Measurements from ENCODE around the gene ASPSCR1.

The ASPSCR1 gene

DNA sequence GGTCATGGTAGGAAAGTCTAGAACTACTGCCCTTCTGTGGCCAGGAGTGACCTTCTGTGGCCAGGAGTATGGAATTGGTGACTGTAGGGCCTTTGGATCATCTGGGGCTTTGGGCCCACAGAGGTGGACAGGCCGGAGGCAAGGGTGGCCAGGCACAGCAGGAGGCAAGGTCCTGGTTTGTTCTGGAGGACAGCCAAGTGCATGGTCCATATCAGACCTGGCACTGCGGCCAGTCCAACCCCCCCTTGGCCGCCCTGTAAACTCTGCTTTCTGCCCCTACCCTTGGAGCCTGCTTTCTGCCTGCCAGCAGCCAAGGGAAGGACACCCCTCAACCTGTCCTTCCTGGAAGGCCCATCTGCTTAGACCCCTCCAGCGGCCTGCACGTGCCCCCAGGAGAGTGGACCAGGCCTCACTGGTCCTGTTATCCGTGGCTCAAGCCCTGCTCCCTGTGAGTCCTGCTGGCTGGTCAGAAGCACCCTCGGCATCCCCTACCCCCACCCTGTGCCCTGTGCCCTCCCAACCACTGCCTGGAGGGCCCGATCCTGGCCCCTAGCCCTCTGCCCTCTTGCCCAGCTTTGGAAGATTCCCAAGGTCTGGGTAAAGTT is 62.4 kb downstream of the ASPSCR1 start:
- peaks cover 25% of the 10 kb centered on the region for H3K4me1 ChIP-seq (ENCODE audit: control insufficient read depth, insufficient read depth, low read length)
- H3K4me3 ChIP-seq (ENCODE audit: low read length in 2 of 2) = no peak overlapping the region
- H3K9ac ChIP-seq (ENCODE audit: low read length in 2 of 2) = no peak overlapping the region
- H3K27me3 ChIP-seq (ENCODE audit: control insufficient read depth in 1 of 2, insufficient read depth in 2 of 2, low read length in 2 of 2) = no peaks in the 10 kb centered on the region
- no peak overlapping the region for H3K27ac ChIP-seq (ENCODE audit: low read length)
- H3K9me3 ChIP-seq (ENCODE audit: control insufficient read depth in 2 of 2, low read length in 2 of 2) = no peaks in the 10 kb centered on the region
- H3K36me3 ChIP-seq (ENCODE audit: control insufficient read depth in 2 of 2, insufficient read depth in 2 of 2, low read length in 2 of 2) = no peaks in the 10 kb centered on the region

DNA sequence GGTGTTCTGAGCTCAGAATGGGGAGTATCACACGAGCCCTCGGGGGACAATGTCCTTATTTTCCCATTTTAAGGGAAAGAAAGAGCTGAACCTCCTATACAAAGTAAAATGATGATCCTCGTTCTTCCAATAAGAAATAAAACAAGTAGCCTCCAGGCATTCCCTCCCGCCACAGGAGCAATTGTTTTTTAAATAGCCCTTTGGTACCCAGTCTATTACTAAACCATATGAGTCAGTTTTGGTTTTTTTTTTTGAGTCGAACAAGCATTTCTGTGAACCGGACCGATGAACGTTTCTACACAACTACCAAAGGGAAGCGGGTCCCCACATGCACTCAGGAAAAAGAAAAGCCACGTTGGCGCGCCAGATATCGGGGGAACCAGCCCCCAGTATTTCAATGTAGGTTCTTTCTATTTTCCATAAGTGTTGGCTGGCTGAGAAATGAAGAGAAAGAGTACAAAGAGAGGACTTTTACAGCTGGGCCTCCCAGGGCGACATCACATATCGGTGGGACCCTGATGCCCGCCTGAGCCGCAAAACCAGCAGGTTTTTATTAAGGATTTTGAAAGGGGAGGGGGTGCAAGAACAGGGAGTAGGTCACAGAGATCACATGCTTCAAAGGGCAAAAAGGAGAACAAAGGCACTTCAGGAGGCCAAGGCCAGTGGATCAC is 63.9 kb downstream of the ASPSCR1 start:
- peaks cover 17% of the 10 kb centered on the region for H3K4me1 ChIP-seq (ENCODE audit: control insufficient read depth, insufficient read depth, low read length)
- H3K4me3 ChIP-seq (ENCODE audit: low read length in 2 of 2) = no peak overlapping the region
- H3K9me3 ChIP-seq (ENCODE audit: control insufficient read depth in 2 of 2, low read length in 2 of 2) = no peaks in the 10 kb centered on the region
- no peak overlapping the region for H3K9ac ChIP-seq (ENCODE audit: low read length in 2 of 2)
- H3K27ac ChIP-seq (ENCODE audit: low read length) = no peak overlapping the region
- no peaks in the 10 kb centered on the region for H3K27me3 ChIP-seq (ENCODE audit: control insufficient read depth in 1 of 2, insufficient read depth in 2 of 2, low read length in 2 of 2)
- H3K36me3 ChIP-seq (ENCODE audit: control insufficient read depth in 2 of 2, insufficient read depth in 2 of 2, low read length in 2 of 2) = no peaks in the 10 kb centered on the region

DNA sequence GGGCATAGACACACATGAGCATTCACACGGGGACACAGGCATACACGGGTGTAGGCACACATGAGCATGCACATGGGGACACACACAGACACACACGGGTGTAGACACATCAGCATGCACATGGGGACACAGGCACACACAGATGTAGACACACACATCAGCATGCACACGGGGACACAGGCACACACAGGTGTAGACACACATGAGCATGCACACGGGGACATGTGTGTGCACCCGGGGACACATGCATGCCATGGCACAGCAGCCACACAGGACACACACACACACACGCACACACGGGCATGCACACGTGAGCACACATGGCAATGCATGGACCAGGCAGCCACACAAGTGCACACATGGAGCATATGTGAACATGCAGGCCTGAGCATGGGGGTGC is 65.2 kb downstream of the ASPSCR1 start:
- Histone ChIP-seq H3K9me3 (ENCODE audit: control insufficient read depth in 2 of 2, low read length in 2 of 2) (no peaks in the 10 kb centered on the region), H3K27ac (ENCODE audit: low read length) (no peak overlapping the region), H3K36me3 (ENCODE audit: control insufficient read depth in 2 of 2, insufficient read depth in 2 of 2, low read length in 2 of 2) (peaks cover 4 to 6% of the 10 kb centered on the region in 2 donors), H3K4me3 (ENCODE audit: low read length in 2 of 2) (no peak overlapping the region), H3K4me1 (ENCODE audit: control insufficient read depth, insufficient read depth, low read length) (peaks cover 4% of the 10 kb centered on the region), H3K27me3 (ENCODE audit: control insufficient read depth in 1 of 2, insufficient read depth in 2 of 2, low read length in 2 of 2) (no peaks in the 10 kb centered on the region), H3K9ac (ENCODE audit: low read length in 2 of 2) (no peak overlapping the region)

DNA sequence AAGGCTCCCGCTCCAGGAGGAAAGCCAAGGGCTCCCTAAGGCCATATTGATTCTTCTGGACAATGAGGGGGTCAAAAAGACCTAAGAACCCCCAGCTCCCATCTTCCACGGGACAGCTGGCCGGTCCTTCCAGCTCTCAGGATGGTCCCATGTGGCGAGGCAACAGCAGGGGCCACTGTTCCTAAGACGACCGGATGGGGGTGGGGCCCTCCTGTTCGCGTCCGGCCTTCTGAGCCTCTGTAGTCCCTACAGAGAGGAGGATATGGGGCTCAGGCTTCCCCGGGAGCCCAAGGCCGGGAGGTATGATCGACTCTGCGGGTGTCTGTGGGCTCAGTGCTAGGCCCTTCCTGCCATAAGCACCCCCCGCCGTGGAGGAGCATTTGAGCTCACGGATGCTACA is 66.1 kb downstream of the ASPSCR1 start:
- Histone ChIP-seq H3K9ac (ENCODE audit: low read length in 2 of 2) (no peak overlapping the region), H3K4me1 (ENCODE audit: control insufficient read depth, insufficient read depth, low read length) (no peaks in the 10 kb centered on the region), H3K27ac (ENCODE audit: low read length) (no peak overlapping the region), H3K4me3 (ENCODE audit: low read length in 2 of 2) (no peak overlapping the region), H3K27me3 (ENCODE audit: control insufficient read depth in 1 of 2, insufficient read depth in 2 of 2, low read length in 2 of 2) (no peaks in the 10 kb centered on the region), H3K36me3 (ENCODE audit: control insufficient read depth in 2 of 2, insufficient read depth in 2 of 2, low read length in 2 of 2) (peaks cover 7 to 8% of the 10 kb centered on the region in 2 donors), H3K9me3 (ENCODE audit: control insufficient read depth in 2 of 2, low read length in 2 of 2) (no peaks in the 10 kb centered on the region)

DNA sequence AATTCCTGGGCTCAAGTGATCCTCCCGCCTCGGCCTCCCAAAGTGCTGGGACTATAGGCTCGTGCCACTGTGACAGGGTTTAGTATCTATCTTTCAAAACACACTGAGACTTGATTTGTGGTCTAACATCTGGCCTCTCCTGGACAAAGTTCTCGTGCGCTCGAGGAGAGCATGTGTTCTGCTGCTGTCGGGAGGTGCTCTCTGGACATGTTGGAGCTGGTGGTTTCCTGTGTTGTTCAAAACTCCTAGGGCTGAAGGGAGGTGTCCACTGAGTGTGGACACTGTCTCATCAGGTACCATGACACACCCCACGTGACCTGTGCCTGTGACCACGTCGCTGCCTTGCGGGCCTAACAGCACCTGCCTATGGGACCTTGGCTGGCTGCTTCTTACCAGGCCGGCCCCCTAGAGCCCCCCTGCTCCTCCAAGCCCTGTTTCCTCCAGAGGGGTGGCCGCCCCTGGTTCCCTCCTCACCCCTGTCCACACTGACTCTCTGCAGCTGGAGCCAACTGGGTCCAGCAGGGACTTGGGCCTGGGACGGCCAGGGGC is 68.6 kb downstream of the ASPSCR1 start:
- peaks cover 7 to 14% of the 10 kb centered on the region in 2 donors for H3K36me3 ChIP-seq (ENCODE audit: control insufficient read depth in 2 of 2, insufficient read depth in 2 of 2, low read length in 2 of 2)
- H3K9ac ChIP-seq (ENCODE audit: low read length in 2 of 2) = no peak overlapping the region
- no peaks in the 10 kb centered on the region for H3K9me3 ChIP-seq (ENCODE audit: control insufficient read depth in 2 of 2, low read length in 2 of 2)
- H3K4me1 ChIP-seq (ENCODE audit: control insufficient read depth, insufficient read depth, low read length) = peaks cover 13% of the 10 kb centered on the region
- H3K27me3 ChIP-seq (ENCODE audit: control insufficient read depth in 1 of 2, insufficient read depth in 2 of 2, low read length in 2 of 2) = no peaks in the 10 kb centered on the region
- no peak overlapping the region for H3K4me3 ChIP-seq (ENCODE audit: low read length in 2 of 2)
- no peak overlapping the region for H3K27ac ChIP-seq (ENCODE audit: low read length)

DNA sequence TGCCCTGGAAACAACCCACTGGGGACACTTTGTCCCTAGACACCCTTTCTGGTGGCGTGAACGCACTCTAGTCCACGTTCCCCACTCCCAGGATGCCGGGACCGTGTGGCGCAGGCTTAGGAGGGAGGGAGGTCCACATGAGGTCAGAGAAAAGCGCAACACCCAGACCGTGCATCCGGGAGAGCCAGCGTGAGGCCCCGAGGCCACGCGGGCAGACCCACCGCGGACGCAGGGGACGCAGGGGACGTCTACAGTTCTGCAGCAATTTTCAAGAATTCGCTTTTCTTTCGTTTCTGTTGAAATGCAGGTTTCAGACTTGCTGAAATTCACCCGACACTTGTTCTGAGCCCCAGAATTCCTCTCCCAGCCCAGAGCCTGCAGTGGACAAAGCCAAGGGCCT is 69.5 kb downstream of the ASPSCR1 start:
- Histone ChIP-seq H3K27me3 (ENCODE audit: control insufficient read depth in 1 of 2, insufficient read depth in 2 of 2, low read length in 2 of 2) (no peaks in the 10 kb centered on the region), H3K27ac (ENCODE audit: low read length) (no peak overlapping the region), H3K9ac (ENCODE audit: low read length in 2 of 2) (no peak overlapping the region), H3K4me1 (ENCODE audit: control insufficient read depth, insufficient read depth, low read length) (peaks cover 14% of the 10 kb centered on the region), H3K36me3 (ENCODE audit: control insufficient read depth in 2 of 2, insufficient read depth in 2 of 2, low read length in 2 of 2) (peaks cover 7 to 14% of the 10 kb centered on the region in 2 donors), H3K9me3 (ENCODE audit: control insufficient read depth in 2 of 2, low read length in 2 of 2) (no peaks in the 10 kb centered on the region), H3K4me3 (ENCODE audit: low read length in 2 of 2) (no peak overlapping the region)

DNA sequence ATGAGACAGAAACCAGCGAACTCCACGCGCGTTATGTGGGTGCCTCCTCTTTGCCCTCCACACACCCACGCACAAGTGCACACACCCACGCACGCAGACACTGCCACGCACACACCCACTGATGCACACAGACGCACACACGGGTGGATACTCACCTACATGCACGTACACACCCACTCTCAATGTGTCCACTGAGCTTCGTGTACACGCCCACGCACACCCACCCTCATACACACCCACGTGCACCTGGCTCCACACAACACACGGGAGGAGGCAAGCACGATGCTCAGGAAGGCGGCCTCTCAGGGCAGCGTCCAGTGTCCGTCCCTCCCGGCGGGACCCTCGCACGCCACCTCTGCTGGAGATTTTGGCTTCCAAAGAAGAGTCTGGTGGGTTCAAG is 70.0 kb downstream of the ASPSCR1 start:
- Histone ChIP-seq H3K27ac (ENCODE audit: low read length) (no peak overlapping the region), H3K4me1 (ENCODE audit: control insufficient read depth, insufficient read depth, low read length) (peaks cover 17% of the 10 kb centered on the region), H3K9ac (ENCODE audit: low read length in 2 of 2) (no peak overlapping the region)

DNA sequence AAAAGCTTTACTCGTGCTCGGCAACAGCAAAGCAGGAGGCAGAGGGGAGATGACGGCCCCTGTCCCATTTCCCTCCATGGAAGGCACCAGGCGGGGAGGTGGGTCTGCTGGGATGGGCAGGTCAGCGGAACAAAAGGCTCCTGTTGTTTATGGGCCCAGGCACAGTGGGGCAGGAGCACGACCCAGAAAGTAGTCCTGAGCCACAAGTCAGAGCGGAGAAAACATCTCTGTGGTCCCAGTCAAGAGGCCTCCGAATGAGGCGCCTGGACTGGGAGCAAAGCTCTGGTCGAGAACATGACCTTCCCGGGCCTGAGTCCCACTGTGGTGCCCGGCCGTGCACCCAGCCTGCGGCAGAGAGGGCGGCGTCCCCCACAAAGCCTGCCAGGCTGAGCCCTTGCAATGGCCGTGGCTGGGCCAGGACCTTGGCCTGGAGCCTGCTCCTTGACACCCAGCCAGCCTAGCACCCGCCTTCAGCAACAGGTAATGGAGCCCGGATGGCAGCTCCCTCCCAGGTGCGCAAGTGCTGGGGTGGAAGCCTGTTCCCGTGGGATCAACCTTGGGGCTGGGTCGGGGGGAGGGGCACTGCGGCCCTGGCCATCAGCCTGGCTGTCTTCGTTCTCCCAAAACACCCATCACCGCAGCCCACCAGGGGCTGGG is 70.6 kb downstream of the ASPSCR1 start:
- H3K36me3 ChIP-seq (ENCODE audit: control insufficient read depth in 2 of 2, insufficient read depth in 2 of 2, low read length in 2 of 2) = peaks cover 7 to 14% of the 10 kb centered on the region in 2 donors
- H3K9me3 ChIP-seq (ENCODE audit: control insufficient read depth in 2 of 2, low read length in 2 of 2) = no peaks in the 10 kb centered on the region
- H3K4me3 ChIP-seq (ENCODE audit: low read length in 2 of 2) = no peak overlapping the region
- no peak overlapping the region for H3K27ac ChIP-seq (ENCODE audit: low read length)
- no peaks in the 10 kb centered on the region for H3K27me3 ChIP-seq (ENCODE audit: control insufficient read depth in 1 of 2, insufficient read depth in 2 of 2, low read length in 2 of 2)
- H3K9ac ChIP-seq (ENCODE audit: low read length in 2 of 2) = no peak overlapping the region
- peaks cover 24% of the 10 kb centered on the region for H3K4me1 ChIP-seq (ENCODE audit: control insufficient read depth, insufficient read depth, low read length)

More for the DNA sequence above, 70.0 kb downstream of the ASPSCR1 start:
- peaks cover 7 to 14% of the 10 kb centered on the region in 2 donors for H3K36me3 ChIP-seq (ENCODE audit: control insufficient read depth in 2 of 2, insufficient read depth in 2 of 2, low read length in 2 of 2)
- no peaks in the 10 kb centered on the region for H3K27me3 ChIP-seq (ENCODE audit: control insufficient read depth in 1 of 2, insufficient read depth in 2 of 2, low read length in 2 of 2)
- no peaks in the 10 kb centered on the region for H3K9me3 ChIP-seq (ENCODE audit: control insufficient read depth in 2 of 2, low read length in 2 of 2)
- H3K4me3 ChIP-seq (ENCODE audit: low read length in 2 of 2) = no peak overlapping the region

DNA sequence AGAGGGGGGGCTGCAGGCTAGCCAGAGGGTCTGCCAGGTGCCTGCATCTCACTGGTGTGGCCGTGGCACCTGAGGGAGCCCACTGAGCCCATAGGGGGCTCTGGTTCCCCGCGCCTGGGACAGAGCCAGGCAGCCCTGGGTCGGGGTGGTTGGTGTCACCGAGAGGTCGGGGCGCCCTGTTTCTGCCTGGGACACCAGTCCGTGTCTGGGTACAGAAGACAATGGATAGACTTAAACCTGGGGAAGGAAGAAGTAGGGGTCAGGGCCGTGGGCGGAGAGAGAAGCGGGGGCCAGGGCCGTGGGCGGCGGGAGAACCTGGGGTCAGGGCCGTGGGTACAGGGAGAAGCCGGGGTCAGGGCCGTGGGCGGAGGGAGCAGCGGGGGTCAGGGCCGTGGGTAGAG is 71.1 kb downstream of the ASPSCR1 start:
- Histone ChIP-seq H3K36me3 (ENCODE audit: control insufficient read depth in 2 of 2, insufficient read depth in 2 of 2, low read length in 2 of 2) (peaks cover 7 to 14% of the 10 kb centered on the region in 2 donors), H3K9me3 (ENCODE audit: control insufficient read depth in 2 of 2, low read length in 2 of 2) (no peaks in the 10 kb centered on the region), H3K27me3 (ENCODE audit: control insufficient read depth in 1 of 2, insufficient read depth in 2 of 2, low read length in 2 of 2) (no peaks in the 10 kb centered on the region), H3K4me3 (ENCODE audit: low read length in 2 of 2) (no peak overlapping the region), H3K9ac (ENCODE audit: low read length in 2 of 2) (no peak overlapping the region), H3K4me1 (ENCODE audit: control insufficient read depth, insufficient read depth, low read length) (peaks cover 29% of the 10 kb centered on the region), H3K27ac (ENCODE audit: low read length) (no peak overlapping the region)

DNA sequence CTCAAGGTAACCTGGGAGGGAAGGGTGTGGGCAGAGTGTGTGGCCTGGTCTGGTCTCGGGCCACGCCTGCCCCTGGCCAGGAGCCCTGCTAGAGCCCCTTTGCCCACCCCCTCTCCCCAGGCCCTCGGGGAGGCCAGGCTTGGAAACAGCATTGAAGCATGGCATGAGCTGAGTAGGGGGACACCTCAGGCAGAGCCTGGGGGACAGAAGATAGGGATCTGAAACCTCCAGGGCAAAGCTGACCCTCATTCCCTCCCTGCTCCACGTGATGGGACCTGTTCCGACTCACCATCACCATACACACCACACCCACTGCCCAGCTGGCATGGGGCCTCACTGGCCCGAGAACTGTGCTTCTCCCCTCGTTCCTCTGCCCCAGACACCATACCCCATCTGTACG is 71.7 kb downstream of the ASPSCR1 start:
- no peak overlapping the region for H3K9ac ChIP-seq (ENCODE audit: low read length in 2 of 2)
- H3K27me3 ChIP-seq (ENCODE audit: control insufficient read depth in 1 of 2, insufficient read depth in 2 of 2, low read length in 2 of 2) = no peaks in the 10 kb centered on the region
- peaks cover 33% of the 10 kb centered on the region for H3K4me1 ChIP-seq (ENCODE audit: control insufficient read depth, insufficient read depth, low read length)
- no peak overlapping the region for H3K27ac ChIP-seq (ENCODE audit: low read length)
- no peak overlapping the region for H3K4me3 ChIP-seq (ENCODE audit: low read length in 2 of 2)
- no peaks in the 10 kb centered on the region for H3K9me3 ChIP-seq (ENCODE audit: control insufficient read depth in 2 of 2, low read length in 2 of 2)
- H3K36me3 ChIP-seq (ENCODE audit: control insufficient read depth in 2 of 2, insufficient read depth in 2 of 2, low read length in 2 of 2) = peaks cover 11 to 14% of the 10 kb centered on the region in 2 donors

Data from stomach smooth muscle (tissue), 2 donors.